SU-DHL-6 (cell line): ENCODE data around the gene DNAH17.

Source experiments
- H2AFZ ChIP-seq: fragments of 200-600 bp; sonication (generic); 2 replicates; pipeline ENCODE4 v1.6.1; 2014; ENCODE audit warnings: low read depth, mild to moderate bottlenecking, moderate library complexity, mixed read lengths, antibody characterized with exemption, low read length; ENCODE audit not compliant: severe bottlenecking
- H3F3A ChIP-seq: fragments of 200-600 bp; shearing (Covaris generic); 2 replicates; pipeline ENCODE4 v1.6.0; 2016; ENCODE audit warnings: antibody characterized with exemption, mild to moderate bottlenecking; ENCODE audit not compliant: insufficient read depth
- H3K27ac ChIP-seq: fragments of 200-600 bp; sonication (generic); 2 replicates; pipeline ENCODE4 v1.5.1; 2016; ENCODE audit warnings: low read depth, mild to moderate bottlenecking, low read length, moderate library complexity, mixed read lengths
- H3K27me3 ChIP-seq: fragments of 200-600 bp; sonication (generic), shearing (Covaris generic); 2 replicates; pipeline ENCODE4 v1.6.0; 2014; ENCODE audit warnings: mild to moderate bottlenecking, low read length
- H3K36me3 ChIP-seq: fragments of 200-600 bp; sonication (generic); 2 replicates; pipeline ENCODE4 v1.6.1; 2014; ENCODE audit warnings: mild to moderate bottlenecking, low read length, mixed read lengths
- H3K4me2 ChIP-seq: fragments of 300-600, 200-600 bp; shearing (Covaris generic), sonication (generic); 2 replicates; pipeline ENCODE4 v1.6.0; 2014; ENCODE audit warnings: low read length, low read depth, mild to moderate bottlenecking; ENCODE audit not compliant: poor library complexity, severe bottlenecking
- H3K4me3 ChIP-seq: fragments of 200-600 bp; sonication (generic); 2 replicates; pipeline ENCODE4 v1.5.1; 2014; ENCODE audit warnings: antibody characterized with exemption, low read length, mild to moderate bottlenecking, mixed read lengths; ENCODE audit not compliant: insufficient read depth, poor library complexity, severe bottlenecking
- H3K79me2 ChIP-seq: fragments of 200-600 bp; sonication (generic); 2 replicates; pipeline ENCODE4 v1.6.1; 2014; ENCODE audit warnings: mild to moderate bottlenecking, low read length, moderate library complexity; ENCODE audit not compliant: insufficient read depth
- H3K9ac ChIP-seq: fragments of 200-600 bp; sonication (generic); 2 replicates; pipeline ENCODE4 v1.7.0; 2014; ENCODE audit warnings: mild to moderate bottlenecking, low read length
- H3K9me2 ChIP-seq: fragments of 200-600 bp; sonication (generic); replicated peaks from 2 replicates; pipeline ENCODE4 v1.6.1; 2014; ENCODE audit warnings: low read length; ENCODE audit not compliant: insufficient read depth
- H3K9me3 ChIP-seq: fragments of 200-600 bp; sonication (generic); 2 replicates; pipeline ENCODE4 v1.6.1; 2014; ENCODE audit warnings: low read length, mixed read lengths; ENCODE audit not compliant: insufficient read depth
- H4K20me1 ChIP-seq: fragments of 200-600 bp; sonication (generic); 2 replicates; pipeline ENCODE4 v1.6.1; 2014; ENCODE audit warnings: low read depth, mild to moderate bottlenecking, antibody characterized with exemption, low read length, moderate library complexity, mixed read lengths
- CTCF ChIP-seq: fragments of 200-600 bp; sonication (generic); IDR thresholded peaks from one replicate; pipeline ENCODE4 v1.5.1; 2017; ENCODE audit warnings: antibody characterized with exemption, mild to moderate bottlenecking, low read length, moderate library complexity; ENCODE audit not compliant: insufficient read depth, poor library complexity, severe bottlenecking
- EZH2phosphoT487 ChIP-seq: fragments of 200-600 bp; sonication (generic), shearing (Covaris generic); conservative IDR thresholded peaks from 2 replicates; pipeline ENCODE4 v1.6.1; 2018; ENCODE audit warnings: mild to moderate bottlenecking, antibody characterized with exemption, low read length, moderate library complexity, mixed read lengths

Gene DNAH17

GRCh38 chr17:78532922-78533640, 44.1 kb downstream of the DNAH17 start:
- Histone ChIP-seq H3K9me2 (no peaks in the 10 kb centered on the region), H2AFZ (no peak overlapping the region), H3K79me2 (no peaks in the 10 kb centered on the region), H3K27ac (no peak overlapping the region), H3K27me3 (peaks cover 3% of the 10 kb centered on the region; the same call in 1 of the 2 replicates), H3K36me3 (no peaks in the 10 kb centered on the region), H3F3A (no peaks in the 10 kb centered on the region), H3K9me3 (no peaks in the 10 kb centered on the region), H4K20me1 (no peaks in the 10 kb centered on the region), H3K9ac (no peak overlapping the region), H3K4me3 (no peak overlapping the region), H3K4me2 (no peak overlapping the region)
- TF ChIP-seq EZH2phosphoT487 (no peak), CTCF (no peak)

- no peak for TF ChIP-seq EZH2phosphoT487
- TF ChIP-seq CTCF = no peak
- H3F3A ChIP-seq = no peaks in the 10 kb centered on the region
- H3K9ac ChIP-seq = no peak overlapping the region
- H3K36me3 ChIP-seq = no peaks in the 10 kb centered on the region
- H3K4me2 ChIP-seq = no peak overlapping the region
- no peaks in the 10 kb centered on the region for H3K9me3 ChIP-seq
- peaks cover 3% of the 10 kb centered on the region; the same call in 1 of the 2 replicates for H3K27me3 ChIP-seq
- no peak overlapping the region for H3K4me3 ChIP-seq
- no peak overlapping the region for H3K27ac ChIP-seq
- no peaks in the 10 kb centered on the region for H3K79me2 ChIP-seq
- H2AFZ ChIP-seq = no peak overlapping the region
- H3K9me2 ChIP-seq = no peaks in the 10 kb centered on the region
- H4K20me1 ChIP-seq = no peaks in the 10 kb centered on the region
Measured at GRCh38 chr17:78532311-78532710, 44.9 kb downstream of the DNAH17 start.

GRCh38 chr17:78530675-78531074, 46.5 kb downstream of the DNAH17 start:
- H2AFZ ChIP-seq = no peak overlapping the region
- no peaks in the 10 kb centered on the region for H3F3A ChIP-seq
- H3K4me2 ChIP-seq = no peak overlapping the region
- no peaks in the 10 kb centered on the region for H3K36me3 ChIP-seq
- H3K9me3 ChIP-seq = no peaks in the 10 kb centered on the region
- H3K79me2 ChIP-seq = no peaks in the 10 kb centered on the region
- H3K9me2 ChIP-seq = no peaks in the 10 kb centered on the region
- peaks cover 3% of the 10 kb centered on the region; the same call in 1 of the 2 replicates for H3K27me3 ChIP-seq
- no peak for TF ChIP-seq EZH2phosphoT487
- no peak for TF ChIP-seq CTCF
- no peak overlapping the region for H3K9ac ChIP-seq
- no peak overlapping the region for H3K27ac ChIP-seq
- no peaks in the 10 kb centered on the region for H4K20me1 ChIP-seq
- no peak overlapping the region for H3K4me3 ChIP-seq
